Heart left ventricle (tissue), 13 donors: ENCODE results near the gene MAPT.

Experiments used
- POLR2A ChIP-seq, 2 donors: fragments of 450-650 bp; IDR thresholded peaks; one replicate each; pipeline ENCODE4 v1.6.1; 2017; ENCODE audit warnings: antibody characterized with exemption in 2 of 2, mild to moderate bottlenecking in 2 of 2, moderate library complexity in 2 of 2
- TF ChIP-seq, protein P1 (sequence below), 12 donors: fragments of 200-600 bp; sonication (generic) in 4 of 12; IDR thresholded peaks; one replicate each; pipeline versions ENCODE4 v1.5.0 to v1.8.0; 2018 to 2022; ENCODE audit warnings: antibody characterized with exemption in 12 of 12, mild to moderate bottlenecking in 5 of 12
- donor health status: ischemic (EF 13 %, LVEDD 7.1; RV severe dilation, severe dysfunction).
- donor health status: DM: no; HTN: yes; CAD: no.
- donor health status: DM: no; HTN: no; CAD: no.
- donor health status: ischemic (EF 25% LVEDD 6.9; RV normal size, moderate dysfunction).
- donor health status: ischemic (EF 25% LVEDD 5.7; RV mildly dilated, moderate dysfunction).
- donor health status: ischemic (EF 35%, LVEDD 5.7; RV mildly dilated, moderate dysfunction).
- donor health status: nonischemic (EF 11% LVEDD 7.7; RV severe dilation, severe dysfunction).
- donor health status: DM: yes; HTN: yes; CAD: no.
- donor health status: PGD.
- donor health status: ischemic (EF 29% LVEDD 5.4; RV normal size, mild dysfunction).
- donor health status: nonischemic (EF 23%, LVEDD 6.1; RV moderate dilation, normal function).

DNA sequence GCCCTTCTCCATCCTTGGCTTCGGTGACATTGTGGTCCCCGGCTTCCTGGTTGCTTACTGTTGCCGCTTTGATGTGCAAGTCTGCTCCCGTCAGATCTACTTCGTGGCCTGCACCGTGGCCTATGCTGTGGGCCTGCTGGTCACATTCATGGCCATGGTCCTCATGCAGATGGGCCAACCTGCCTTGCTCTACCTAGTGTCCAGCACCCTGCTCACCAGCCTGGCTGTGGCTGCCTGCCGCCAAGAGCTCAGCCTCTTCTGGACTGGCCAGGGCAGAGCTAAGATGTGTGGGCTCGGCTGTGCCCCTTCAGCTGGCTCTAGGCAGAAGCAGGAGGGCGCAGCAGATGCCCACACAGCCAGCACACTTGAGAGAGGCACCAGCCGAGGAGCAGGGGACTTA, 48.1 kb upstream of the MAPT start:
- no peak for TF ChIP-seq POLR2A (IDR thresholded peaks at IDR 0.05)
- TF ChIP-seq, protein P1, sequence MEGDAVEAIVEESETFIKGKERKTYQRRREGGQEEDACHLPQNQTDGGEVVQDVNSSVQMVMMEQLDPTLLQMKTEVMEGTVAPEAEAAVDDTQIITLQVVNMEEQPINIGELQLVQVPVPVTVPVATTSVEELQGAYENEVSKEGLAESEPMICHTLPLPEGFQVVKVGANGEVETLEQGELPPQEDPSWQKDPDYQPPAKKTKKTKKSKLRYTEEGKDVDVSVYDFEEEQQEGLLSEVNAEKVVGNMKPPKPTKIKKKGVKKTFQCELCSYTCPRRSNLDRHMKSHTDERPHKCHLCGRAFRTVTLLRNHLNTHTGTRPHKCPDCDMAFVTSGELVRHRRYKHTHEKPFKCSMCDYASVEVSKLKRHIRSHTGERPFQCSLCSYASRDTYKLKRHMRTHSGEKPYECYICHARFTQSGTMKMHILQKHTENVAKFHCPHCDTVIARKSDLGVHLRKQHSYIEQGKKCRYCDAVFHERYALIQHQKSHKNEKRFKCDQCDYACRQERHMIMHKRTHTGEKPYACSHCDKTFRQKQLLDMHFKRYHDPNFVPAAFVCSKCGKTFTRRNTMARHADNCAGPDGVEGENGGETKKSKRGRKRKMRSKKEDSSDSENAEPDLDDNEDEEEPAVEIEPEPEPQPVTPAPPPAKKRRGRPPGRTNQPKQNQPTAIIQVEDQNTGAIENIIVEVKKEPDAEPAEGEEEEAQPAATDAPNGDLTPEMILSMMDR (IDR thresholded peaks at IDR 0.05), result no peak
